HG02870 (cell line): ENCODE measurements around the gene FGFR2.

Source experiments
- ATAC-seq: cut with Tn5 transposase; IDR thresholded peaks from one replicate; pipeline ENCODE4 v1.9.1; 2021; ENCODE audit warnings: mild to moderate bottlenecking, moderate library complexity; ENCODE audit not compliant: unreplicated experiment

The FGFR2 gene

DNA sequence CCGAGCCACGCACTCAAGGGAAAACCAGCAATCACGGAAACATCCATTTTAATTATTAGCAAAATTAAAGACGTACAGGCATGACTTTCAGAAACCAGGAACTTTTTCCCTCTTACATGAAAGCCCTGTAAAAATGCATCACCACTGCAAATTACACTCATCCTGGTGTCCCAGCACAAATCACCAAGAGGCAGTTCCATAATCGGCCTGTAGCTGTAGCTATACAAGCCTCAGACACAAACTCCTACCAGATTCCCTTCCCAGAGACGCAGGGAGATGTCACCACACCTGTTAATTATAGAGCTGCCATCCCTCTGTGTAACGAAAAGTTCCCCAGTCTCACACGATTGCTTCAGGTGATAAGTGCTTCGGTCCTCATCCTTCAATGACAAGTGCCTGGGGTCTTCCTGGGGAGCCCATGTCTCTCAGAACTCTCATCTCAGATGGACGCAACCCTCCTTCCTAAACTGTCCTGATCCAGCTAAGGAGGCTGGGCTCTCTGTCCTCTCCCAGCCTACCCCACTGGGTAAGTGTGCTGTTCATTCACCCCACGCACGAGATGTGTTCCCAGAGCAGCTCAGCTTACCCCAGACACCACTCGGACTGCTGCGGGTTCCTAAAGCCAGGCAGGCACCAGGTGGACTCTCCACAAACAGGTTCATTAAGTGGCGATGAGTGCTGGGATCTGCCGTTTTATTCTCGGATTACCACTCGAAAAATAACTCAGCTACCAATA, 5.9 kb downstream of the FGFR2 start:
- no peak for ATAC-seq

DNA sequence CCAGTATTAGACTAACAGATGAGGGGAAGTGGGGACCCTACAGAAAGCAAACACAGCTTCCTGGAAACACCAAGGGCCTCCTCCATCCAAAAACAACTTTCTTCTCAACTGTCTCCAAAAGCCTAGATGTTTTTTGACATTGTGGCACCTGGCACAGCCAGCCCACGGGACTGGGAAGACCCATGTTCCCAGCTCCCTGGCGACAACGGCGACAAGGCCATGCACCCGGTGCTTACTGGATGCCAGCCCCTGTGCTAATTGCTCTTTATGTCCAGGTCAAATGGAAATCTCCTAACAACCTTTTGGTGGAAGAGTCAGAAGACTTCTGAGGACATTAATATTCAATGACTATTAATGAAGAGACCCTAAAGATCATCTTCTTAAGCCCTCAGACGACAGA, 7.1 kb downstream of the FGFR2 start:
- ATAC-seq: no peak

DNA sequence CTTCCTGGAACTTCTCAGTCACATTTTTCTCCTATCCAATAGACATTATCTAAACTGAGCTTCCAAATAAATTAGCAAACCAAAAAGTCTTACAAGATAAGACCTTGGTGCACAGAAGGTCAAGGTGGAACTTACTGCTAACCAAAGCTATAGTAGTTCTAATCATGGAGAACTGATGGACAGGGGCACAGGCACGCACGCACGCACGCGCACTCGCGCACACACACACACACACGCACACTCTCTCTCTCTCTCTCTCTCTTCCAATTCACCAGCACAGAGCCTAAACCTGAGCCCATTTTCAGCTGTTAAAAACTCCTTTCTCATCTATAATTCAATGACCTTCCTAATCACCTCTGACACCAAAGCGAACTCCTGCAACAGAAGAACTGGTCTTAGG, 7.5 kb downstream of the FGFR2 start:
- no peak for ATAC-seq

DNA sequence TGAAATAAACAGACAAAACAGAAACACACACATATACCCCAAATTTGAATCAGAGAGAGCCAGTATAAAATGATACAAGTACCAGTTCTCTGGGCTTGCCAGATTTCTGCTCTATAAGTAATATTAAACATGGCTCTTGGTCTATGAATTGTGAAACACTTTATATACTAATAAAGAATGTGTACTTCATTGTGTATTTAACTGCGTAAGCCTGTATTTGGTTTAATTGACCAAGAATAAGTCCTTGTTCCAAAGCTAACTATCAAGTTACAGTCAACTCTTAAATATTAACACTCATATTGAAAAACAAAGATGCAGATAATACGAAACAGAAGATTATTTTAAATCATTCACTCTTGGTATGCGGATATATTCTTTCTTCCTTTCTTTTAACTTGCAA, 8.7 kb downstream of the FGFR2 start:
- no peak for ATAC-seq

DNA sequence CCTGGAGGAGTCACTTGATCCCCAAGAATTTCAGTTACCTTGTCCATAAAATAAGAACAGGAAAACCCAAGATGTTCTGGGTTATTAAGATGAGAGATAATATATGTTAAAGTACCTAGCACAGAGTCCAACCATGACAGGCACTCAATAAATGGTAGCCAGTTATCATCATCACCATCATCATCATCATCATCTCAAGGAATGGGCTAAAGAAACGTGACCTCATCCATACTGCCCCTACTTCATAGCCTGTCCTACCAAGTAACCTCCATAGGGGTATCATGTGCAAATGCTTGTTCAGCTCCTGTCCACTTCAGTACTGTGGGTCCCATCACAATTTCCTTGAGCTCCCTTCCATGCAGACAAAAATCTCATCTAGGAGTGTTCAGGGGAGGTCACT, 14.4 kb downstream of the FGFR2 start:
- no peak for ATAC-seq

DNA sequence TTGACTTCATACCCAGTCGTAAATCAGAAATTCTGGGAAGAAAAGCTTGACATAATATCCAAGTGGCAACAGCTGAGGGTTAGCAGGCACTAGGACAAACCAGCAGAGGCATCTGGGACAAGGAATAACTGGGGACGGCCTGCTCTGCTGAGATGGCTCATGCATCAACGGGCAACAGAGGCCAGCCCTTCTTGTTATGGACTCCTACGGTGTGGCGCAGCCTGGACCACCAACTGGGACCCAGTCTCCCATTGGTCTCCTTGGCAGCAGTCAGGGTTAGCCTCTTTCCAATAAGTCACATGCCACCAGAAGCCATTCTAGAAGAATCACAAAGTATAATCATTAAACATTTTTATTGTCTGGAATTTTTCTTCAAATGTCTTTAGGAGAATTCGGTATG, 15.0 kb downstream of the FGFR2 start:
- no peak for ATAC-seq

DNA sequence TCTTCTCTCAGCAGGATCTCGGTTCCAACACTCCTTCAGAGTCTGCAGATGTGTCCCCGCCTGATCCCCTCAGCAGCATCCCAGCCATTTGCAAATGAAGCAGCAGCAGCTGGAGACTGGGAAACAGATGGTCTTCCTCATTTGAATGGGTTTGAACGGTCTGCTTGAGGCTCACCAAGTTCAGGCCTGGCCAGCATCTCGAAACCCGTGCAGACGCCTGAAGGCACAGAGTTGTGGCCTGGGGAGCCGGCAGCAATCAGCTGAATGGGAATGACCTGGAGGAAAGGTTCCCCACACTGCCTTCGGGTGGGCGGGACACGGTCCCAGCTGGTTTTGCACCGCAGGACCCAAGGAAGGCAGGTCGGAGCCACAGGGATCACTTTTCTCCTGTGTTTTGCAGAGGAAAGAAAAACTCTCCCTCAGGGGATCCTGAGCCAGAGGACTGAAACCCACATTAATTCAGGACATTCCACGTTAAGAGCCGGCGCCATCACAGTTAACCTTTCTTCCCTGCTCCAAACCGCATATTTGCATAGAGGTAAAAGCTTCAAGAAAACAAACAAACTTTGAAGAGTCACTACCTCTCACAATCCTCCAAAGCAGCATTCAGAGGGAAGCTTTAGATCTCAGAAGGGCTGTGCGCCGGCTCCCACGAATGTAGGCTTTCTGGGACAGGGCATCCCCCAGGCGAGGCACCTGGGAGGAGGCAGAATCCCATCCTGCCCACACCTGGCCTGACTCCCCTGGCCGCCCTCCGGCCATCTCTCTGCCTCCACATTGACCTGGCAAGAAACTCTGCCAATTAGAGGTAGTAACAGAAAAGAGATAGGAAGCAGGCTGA, 17.7 kb downstream of the FGFR2 start:
- ATAC-seq: no peak

DNA sequence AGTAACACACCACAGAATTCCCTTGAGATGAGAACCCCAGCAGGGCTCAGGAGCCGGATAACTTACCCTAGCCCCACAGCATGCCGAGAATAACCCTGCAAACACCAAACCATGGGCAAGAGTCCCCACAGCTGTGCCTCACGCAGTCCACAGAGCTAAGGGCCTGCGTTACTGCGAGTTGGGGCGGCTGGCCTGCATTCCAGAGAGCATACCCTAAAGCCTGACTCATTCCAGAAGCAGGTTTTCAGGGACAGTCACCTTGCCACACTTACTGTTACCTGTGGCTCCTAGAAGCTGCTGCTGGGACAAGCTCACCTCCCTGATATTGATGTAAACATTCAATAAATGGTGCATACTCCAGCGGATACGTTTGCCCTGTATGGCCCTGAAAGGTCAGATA, 18.6 kb downstream of the FGFR2 start:
- ATAC-seq: no peak

DNA sequence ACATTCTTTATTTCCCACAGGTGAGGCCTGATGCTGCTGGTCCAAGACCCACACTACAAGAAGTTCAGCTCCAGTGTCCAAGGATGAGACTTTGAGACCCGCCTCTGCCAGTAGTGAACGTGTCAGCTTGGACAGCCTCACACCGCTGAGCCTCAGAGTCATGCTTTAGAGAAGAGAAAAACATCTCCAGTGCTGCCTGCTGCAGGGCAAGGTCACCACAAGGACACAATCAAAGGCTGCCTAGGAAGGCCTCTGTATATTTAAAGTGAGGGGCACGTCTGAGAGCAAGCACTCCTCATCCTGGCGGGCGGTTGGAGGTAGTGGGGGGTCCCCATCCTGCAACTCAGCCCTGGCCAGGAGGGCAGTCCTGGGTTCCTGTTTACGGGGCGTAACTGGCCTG, 19.3 kb downstream of the FGFR2 start:
- ATAC-seq: no peak

DNA sequence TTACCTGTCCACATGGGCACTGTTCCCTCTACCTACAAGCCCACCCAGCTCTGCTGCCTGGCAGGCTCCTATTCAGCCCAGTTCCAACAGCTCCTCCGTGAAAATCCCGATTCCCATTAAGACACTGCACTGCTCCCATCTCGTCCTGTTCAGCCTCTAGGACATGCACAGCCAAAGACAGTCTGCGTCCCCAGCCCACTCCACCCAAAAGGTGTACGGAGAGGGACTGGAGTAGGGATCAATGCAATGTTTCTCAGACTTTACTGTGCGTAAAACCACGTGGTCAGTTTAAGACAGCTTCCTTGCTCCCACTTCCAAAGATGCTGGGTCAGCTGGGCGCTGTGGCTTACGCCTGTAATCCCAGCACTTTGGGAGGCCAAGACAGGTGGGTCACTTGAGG, 19.9 kb downstream of the FGFR2 start:
- ATAC-seq: no peak

DNA sequence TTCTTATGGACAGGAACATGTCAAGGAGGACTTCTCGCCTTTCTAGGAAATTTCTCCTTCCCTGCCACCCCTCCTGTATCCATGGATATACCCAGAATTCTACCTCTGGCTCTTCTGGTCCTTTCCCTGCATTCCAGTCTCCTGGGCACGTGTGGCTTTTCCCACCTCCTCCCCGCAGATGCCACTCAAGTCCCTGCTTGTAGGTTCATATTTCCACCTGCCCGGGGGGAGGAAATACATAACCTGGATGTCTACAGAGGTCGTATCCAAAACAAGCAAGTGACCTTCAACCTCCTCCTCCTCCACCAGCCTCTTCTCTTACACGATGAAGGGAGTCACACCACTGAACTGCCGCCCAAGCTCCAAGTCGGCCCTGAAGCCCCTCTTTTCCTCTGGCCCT, 20.7 kb downstream of the FGFR2 start:
- ATAC-seq: no peak

DNA sequence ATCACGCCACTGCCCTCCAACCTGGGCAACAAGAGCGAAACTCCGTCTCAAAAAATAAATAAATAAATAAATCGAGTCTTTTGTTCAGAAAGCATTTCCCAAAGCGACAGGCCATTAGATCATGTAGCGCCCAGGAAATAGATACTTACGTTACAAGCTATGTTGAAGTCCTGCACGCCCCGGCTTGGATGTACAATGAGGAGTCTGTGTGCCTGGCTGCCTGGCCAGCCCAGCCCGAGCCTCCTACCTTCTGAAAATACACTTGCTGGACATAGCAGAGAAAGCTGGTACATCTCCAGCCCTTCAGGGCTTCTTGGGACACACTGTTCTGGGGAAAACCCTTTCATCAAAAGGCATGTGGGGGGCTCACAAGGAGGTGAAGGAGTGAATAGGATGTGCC, 22.1 kb downstream of the FGFR2 start:
- no peak for ATAC-seq

DNA sequence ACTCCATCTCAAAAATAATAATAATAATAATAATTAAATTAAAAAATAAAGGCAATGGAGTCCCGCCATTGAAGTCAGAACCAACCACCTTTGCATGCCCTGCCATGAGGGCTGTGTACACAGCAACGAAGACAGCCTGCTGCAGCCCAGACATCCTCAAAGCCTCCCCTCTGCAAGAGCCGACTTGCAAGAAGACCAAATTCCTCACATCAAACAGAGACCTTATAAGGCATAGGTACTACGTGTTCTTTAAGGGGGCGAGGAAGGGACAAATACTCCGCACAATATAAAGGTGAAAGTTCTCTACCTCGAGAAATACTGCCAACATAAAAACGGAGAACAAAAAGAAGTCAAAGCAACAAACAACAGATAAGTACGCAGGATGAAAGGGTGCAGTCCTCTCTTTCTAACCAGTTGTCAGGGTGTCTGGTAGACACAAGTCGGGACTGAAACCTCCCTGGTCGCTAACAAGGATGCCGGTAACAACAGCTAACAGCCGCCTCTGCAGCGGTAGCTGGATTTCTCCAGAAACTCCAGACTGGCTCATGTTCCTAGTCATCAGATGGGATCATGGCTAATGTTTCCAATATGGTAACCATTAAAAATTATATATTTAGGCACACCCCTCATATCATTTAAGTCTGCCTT, 23.6 kb downstream of the FGFR2 start:
- ATAC-seq: no peak

DNA sequence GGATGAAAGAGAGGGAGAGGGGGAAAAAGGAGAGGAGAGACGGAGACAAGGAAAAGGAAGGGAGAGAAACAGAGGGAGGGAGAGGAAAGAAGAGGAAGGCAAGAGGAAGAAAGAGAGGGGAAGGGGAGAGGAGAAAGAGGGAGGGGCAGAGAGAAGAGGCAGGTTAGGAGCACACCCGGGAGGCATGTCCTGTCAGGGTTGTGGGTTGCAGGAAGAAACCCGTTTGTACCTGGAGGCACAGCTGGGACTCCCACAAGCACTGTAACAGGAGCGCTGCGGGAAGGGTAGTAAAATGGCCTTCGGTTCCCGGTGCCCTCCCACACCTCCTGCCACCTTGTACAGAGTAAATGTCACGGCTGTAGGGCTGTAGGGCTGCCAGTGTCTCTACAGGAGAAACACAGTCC, 24.7 kb downstream of the FGFR2 start:
- ATAC-seq: no peak

DNA sequence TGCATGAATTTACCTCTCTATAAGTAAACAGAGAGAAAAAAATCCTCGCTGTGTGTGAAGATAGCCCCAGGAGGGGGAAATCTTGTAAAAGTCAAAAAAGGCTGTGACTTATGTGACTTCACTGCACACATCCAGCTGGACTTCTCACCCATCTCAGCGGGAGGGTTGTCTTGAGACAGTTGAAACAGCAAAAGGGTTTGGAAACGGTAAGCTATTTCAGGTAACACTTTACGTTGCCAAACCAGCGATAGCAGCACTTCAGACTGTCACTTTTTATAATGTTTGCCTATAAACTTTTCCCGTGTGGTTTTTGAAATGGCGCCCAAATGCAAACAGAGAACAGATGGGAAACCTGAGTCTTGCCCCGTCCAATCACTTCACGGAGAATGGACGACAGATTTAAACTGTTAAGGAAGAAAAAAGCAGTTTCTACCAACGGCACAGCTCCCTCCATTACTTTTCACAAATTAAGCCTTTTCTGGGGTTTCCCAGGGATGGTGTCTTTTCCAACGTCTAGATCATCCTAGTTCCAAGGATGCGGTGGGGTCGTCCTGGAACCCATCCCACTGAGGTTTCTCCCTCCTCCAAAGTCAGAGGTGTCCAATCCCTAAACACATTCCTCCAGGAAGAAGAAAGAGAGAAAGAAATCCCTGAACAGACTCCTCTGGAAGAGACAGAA, 25.2 kb downstream of the FGFR2 start:
- no peak for ATAC-seq

DNA sequence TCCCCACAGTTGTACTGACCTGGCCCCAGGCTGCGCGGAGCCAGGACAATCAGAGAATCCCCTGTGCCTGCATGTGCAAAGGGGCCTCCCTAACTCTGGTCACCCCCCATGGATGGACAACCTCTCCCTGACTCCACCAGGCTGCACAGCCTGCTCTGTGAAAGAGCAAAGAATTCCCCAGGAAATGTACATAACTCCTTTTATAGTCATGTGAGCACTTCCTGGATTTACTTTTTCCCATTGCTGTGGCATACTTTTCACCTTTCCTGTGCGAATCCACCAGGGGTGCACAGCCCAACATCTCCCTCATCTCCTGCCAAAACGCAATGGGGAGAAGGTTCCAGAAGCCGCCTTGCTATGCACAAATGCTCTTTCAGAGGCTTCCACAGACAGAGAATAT, 27.9 kb downstream of the FGFR2 start:
- ATAC-seq: no peak

DNA sequence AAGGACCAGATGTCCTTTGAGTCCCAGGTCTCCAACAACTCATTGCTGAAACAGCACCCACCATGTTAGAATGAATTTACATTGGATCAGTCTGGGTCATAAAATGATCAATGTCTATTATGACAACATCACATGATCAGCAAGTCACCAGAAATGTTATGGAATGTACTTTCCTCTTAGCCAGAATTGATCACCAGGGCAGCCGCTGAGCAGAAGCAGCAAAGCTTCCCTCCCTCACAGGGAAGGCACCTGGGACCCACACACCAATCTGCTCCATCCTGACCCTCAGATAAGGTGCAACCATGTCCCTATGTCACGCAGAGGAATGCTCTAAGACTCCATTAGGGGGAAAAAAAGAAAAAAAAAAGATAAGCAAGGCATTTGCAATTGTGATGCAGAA, 30.0 kb downstream of the FGFR2 start:
- no peak for ATAC-seq

DNA sequence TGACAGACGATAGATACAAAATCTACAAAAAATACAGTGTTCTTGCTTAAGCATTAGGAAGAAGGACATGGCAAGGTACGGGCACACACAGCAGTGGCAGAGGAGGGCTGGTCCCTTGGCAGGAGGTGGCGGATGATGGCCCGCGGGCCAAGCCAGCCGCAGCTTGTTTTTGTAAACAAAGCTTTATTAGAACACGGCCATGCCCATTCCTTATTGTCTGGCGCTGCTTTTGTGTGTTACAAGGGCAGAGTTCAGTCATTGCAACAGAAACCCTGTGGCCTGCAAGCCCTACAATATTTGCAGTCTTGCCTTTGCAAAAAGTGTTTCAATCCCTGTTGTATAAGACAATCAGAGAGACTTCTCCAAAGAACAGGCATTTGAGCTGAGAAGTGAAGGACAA, 30.7 kb downstream of the FGFR2 start:
- no peak for ATAC-seq

DNA sequence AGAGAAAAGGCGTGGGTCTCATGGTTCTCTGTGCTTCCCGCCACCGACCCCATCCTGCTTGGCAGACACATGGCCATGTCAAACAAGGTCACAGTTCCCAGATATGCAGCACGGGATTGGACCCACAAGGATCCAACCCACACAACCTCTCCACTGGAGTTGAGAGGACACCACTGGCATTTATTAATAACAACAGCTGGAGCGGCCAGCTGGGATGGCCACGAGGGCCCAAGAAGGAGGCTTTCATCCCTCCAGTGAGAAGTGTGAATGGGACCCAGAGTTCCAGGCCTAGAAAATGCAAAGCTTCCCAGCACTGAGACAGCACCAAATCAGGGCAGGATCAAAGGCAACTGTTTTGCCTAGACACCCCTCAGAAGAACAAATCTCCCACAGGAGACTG, 31.5 kb downstream of the FGFR2 start:
- ATAC-seq: no peak

DNA sequence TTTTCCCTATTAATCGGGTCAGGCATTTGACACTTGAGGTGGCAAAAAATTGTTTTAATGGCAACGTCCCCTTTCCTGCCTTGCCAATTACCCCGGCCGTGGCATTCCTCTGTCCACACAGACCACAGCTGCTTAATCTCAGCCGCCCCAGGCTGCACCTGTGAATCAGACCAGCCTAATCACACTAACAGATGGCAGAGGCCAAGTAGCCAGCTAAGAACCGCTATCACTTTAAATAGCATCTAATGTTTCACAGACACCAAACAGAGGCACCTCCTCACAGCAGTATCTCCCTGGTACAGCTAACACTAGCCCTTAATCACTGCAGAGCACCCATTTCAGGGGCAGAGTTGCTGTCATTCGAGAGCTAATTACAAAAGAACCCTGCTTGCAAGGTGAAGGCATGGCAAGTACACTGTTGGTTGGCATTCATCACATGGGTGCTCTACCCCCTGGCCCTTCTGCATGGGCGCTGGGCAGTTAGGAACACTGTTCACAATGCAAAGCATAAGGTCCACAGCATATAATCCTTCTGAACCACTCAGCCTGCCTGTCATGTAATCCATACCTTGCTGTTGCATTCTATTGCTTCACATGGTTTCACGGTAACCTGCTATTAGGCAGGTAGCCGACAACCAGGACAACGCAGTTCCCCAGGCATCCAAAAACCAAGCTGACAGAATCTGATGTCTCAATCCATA, 38.8 kb downstream of the FGFR2 start:
- no peak for ATAC-seq

DNA sequence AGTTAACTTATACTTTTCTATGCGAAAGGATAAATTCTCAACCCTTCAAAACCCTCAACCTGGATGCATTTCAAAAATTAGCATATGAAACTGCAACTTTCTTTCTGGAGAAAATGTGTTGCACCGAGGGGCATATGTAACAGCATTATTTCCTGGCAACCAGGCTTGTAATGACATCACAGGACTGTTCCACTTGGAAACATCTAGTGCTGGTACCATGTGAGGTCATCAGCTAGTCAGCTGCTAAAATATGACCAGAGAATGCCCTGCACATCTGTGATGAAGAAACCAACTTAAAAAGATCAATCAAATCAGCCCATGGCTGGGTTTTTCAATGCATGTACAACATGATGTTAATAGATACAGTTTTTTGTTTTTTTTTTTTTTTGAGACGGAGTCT, 40.0 kb downstream of the FGFR2 start:
- ATAC-seq: no peak
